PC-9 (cell line): Measurements from ENCODE around the gene PTK6.
"Not testable (repeated sequence)": the region's sequence is repeated elsewhere in the genome, so short reads cannot be mapped to it uniquely, and the experiment has no call there.

ENCODE experiments used
- CTCF ChIP-seq: fragments of 200-600 bp; sonication (generic); conservative IDR thresholded peaks from 2 replicates; pipeline ENCODE4 v1.6.1; 2017; ENCODE audit warnings: mixed run types, antibody characterized with exemption, mild to moderate bottlenecking, moderate library complexity
- EZH2 ChIP-seq: fragments of 200-600 bp; sonication (generic); IDR thresholded peaks from 2 replicates; pipeline ENCODE4 v1.8.0; 2017; ENCODE audit warnings: antibody characterized with exemption, low read depth

- TF ChIP-seq CTCF, EZH2: not testable (repeated sequence)
Measured at GRCh38 chr20:63514520-63514919, 22.7 kb downstream of the PTK6 start.
